PC-9 (cell line): Measurements from ENCODE around the gene CTRB2.

Experiments used
- EZH2 ChIP-seq: fragments of 200-600 bp; sonication (generic); IDR thresholded peaks from 2 replicates; pipeline ENCODE4 v1.8.0; 2017; ENCODE audit warnings: antibody characterized with exemption, low read depth
- TF ChIP-seq, protein P1 (sequence below): fragments of 200-600 bp; sonication (generic); conservative IDR thresholded peaks from 2 replicates; pipeline ENCODE4 v1.6.1; 2017; ENCODE audit warnings: mixed run types, antibody characterized with exemption, mild to moderate bottlenecking, moderate library complexity

DNA sequence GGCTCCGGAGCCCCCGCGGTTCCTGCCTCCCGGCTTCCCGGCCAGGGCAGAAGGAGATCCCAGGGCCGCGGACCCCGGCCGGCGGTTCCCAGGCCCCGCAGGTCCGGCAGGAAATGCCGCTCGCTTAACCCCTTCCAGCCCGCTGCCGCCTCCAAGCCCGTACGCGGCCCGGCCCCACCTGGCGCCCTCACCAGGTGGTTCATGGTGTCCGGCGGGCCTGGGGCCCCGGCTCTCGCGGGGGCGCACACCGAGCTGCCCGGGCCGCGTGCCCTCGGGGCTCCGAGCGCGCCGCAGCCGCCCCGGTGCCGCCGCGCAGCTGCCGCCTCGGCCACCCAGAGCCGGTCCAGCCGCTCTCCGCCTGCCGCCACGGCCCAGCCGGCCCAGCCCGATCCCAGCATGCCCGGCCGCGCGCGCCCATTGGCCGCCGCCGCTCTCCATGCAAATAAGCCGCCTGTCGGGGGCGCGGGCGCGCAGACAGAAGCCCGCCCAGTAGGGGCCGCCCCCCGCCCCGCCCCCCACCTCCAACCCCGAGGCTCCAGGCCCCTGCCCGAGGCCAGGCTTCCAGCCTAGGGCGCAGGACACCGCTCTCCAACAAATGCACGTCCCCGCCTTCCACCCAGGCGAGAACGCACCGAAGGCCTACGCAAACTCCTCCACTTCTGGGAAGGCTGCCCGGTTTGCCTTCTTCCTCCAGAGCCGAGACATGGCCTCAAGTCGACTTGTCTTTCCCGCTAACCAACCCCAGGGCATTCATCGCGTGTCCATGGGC is 44.5 kb upstream of the CTRB2 start, which contains the start of gene BCAR1:
- no peak for TF ChIP-seq EZH2
- TF ChIP-seq, protein P1, sequence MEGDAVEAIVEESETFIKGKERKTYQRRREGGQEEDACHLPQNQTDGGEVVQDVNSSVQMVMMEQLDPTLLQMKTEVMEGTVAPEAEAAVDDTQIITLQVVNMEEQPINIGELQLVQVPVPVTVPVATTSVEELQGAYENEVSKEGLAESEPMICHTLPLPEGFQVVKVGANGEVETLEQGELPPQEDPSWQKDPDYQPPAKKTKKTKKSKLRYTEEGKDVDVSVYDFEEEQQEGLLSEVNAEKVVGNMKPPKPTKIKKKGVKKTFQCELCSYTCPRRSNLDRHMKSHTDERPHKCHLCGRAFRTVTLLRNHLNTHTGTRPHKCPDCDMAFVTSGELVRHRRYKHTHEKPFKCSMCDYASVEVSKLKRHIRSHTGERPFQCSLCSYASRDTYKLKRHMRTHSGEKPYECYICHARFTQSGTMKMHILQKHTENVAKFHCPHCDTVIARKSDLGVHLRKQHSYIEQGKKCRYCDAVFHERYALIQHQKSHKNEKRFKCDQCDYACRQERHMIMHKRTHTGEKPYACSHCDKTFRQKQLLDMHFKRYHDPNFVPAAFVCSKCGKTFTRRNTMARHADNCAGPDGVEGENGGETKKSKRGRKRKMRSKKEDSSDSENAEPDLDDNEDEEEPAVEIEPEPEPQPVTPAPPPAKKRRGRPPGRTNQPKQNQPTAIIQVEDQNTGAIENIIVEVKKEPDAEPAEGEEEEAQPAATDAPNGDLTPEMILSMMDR = no peak
